ENCODE measurements around the gene DISC1.
A peak's percentile ranks its signal among the peaks of the same experiment; 100 is the strongest.
"Not testable (repeated sequence)": the region's sequence is repeated elsewhere in the genome, so short reads cannot be mapped to it uniquely, and the experiment has no call there.

The DISC1 gene

GRCh38 chr1:231705806-231706760, 79.5 kb downstream of the DISC1 start:
- DNase-seq = peak; percentile 44

DNA sequence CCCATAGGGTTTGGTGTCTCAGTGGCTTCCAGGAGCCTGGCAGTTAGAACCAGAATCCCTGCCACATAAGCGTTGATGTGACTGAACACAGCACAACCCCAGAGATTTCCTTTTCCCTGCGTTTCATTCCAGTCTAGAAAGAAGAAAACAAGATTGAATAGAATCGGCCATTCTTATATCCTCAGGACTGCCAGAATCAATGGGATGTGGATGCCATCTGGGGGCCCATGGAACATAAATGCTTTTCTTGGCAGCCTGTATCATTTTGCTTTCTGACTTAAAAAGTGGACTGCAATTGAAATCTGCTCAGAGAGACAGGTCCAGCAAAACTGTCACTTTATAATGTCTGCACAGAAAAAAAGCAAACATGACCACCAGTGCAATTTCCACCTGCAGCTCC, 80.3 kb downstream of the DISC1 start:
- no peak for DNase-seq

DNA sequence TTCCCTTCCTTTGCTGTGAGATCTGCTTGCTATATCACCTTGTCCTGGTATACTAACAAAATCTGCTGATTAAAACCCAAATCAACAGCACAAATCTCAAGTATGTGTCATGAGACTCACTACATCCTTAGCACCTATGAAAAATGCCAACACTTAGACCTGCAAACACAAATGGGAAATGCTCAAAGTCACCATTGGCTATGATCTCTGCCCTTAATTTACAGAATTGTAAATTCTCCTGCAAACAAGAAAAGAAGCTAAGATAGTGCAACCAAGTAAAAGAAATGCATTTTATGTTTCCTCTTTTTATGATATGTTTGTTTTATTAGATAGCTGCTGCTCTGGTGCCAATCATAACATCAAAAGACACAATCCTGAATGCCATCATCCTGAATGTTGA, 80.8 kb downstream of the DISC1 start:
- no peak for DNase-seq

GRCh38 chr1:231708394-231708793, 81.8 kb downstream of the DISC1 start:
- DNase-seq = no peak

GRCh38 chr1:231714440-231714839, 87.8 kb downstream of the DISC1 start:
- no peak for DNase-seq

- DNase-seq = no peak
Measured at GRCh38 chr1:231715816-231716722, 89.5 kb downstream of the DISC1 start.

DNA sequence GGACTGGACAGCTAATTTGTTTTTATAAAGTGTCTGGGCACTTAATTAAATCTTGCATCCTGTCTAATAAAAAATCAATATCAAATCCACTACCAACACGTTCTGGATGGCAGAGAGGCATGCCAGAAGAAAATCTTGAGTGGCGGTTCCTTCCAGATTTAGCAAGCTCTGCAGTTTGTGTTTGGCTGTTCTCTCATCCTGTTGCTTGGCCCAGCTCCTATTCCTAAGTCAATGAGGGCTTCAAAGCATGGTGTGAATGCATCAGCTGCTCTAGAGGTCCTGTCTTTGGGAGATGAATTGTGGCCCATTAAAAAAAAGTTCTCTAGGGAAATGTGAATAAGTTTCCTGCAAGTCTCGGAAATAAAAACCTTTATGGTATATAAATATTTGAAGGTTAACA, 90.3 kb downstream of the DISC1 start:
- no peak for DNase-seq

DNA sequence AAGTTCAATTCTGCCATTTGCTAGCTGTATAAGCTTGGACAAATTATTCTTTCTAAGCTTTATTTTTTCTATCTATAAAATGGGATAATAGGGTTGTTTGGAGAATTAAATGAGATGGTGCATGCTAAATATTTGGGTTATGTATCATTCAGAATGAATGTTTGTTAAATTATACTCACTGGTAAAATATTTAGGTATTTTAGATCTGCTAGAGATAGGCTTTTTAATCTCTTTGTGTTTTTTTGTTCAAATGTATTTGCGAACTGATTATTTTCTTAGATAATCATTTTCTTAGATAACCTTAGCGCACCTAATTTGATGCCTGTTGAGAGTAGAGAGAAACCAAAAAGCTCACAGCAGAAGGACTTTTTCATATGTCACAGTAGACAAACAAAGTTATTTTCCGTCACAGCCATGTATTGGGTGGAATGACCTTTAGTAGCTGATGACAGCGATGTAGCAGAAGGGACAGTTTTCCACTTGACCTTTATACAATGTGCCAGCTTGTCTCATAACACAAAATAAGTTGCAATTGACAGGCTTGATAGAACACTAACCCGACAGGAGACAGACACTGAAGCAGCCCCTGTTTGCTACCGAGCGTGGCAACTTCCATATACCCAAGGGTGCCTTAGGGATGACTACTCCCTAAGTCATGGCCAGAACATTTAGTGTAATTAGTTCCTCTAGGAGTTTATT, 93.0 kb downstream of the DISC1 start:
- DNase-seq = no peak

- DNase-seq = no peak
Measured at GRCh38 chr1:231720652-231721325, 94.2 kb downstream of the DISC1 start.

GRCh38 chr1:231721436-231721835, 94.8 kb downstream of the DISC1 start:
- peak; percentile 30 for DNase-seq

GRCh38 chr1:231722356-231722755, 95.8 kb downstream of the DISC1 start:
- no peak for DNase-seq

- no peak for DNase-seq
Measured at GRCh38 chr1:231723146-231723545, 96.6 kb downstream of the DISC1 start.

- DNase-seq = no peak
Measured at GRCh38 chr1:231724041-231724440, 97.5 kb downstream of the DISC1 start.

GRCh38 chr1:231724876-231725647, 98.5 kb downstream of the DISC1 start:
- peak; percentile 59 for DNase-seq

GRCh38 chr1:231727171-231727570, 100.6 kb downstream of the DISC1 start:
- DNase-seq = no peak

DNA sequence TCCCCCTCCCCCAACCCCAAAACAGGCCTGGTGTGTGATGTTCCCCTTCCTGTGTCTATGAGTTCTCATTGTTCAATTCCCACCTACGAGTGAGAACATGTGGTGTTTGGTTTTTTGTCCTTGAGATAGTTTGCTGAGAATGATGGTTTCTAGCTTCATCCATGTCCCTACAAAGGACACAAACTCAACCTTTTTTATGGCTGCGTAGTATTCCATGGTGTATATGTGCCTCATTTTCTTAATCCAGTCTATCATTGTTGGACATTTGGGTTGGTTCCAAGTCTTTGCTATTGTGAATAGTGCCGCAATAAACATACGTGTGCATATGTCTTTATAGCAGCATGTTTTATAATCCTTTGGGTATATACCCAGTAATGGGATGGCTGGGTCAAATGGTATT, 102.4 kb downstream of the DISC1 start:
- DNase-seq = not testable (repeated sequence)

GRCh38 chr1:231729544-231729943, 103.0 kb downstream of the DISC1 start:
- DNase-seq = peak; percentile 35

DNA sequence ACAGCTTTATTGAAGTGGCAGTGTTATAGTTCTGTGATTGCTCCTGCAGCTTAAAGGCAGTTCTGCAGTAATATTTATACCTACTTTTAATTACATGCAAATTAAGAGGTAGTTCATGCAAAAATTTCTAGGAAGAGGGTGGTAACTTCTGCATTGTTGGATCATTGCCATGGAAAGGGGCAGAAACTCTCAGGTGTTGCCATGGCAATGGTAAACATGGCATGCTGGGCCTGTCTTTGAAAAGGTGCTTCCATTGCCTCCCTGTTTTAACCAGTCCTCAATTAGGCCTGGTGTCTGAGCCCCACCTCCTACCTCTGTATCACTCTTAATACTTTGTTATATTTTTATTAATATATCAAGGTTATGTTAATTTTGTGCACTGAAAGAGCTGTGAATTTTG, 104.7 kb downstream of the DISC1 start:
- no peak for DNase-seq

DNA sequence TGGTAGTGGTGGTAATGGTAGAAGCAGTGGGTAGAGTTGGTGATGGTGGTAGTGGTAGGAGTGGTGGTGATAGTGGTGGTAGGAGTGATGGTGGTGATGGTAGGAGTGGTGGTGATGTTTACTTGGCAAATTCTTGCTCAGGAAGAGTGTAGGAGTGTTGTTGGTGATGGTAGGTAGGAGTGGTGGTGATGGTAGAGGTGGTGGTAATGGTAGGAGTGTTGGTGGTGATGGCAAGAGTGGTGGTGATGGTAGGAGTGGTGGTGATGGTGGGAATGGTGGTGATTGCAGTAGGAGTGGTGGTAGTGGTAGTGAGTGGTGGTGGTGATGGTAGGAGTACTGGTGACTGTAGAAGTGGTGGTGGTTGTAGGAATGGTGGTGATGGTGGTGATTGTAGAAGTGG, 106.5 kb downstream of the DISC1 start:
- DNase-seq = no peak

DNA sequence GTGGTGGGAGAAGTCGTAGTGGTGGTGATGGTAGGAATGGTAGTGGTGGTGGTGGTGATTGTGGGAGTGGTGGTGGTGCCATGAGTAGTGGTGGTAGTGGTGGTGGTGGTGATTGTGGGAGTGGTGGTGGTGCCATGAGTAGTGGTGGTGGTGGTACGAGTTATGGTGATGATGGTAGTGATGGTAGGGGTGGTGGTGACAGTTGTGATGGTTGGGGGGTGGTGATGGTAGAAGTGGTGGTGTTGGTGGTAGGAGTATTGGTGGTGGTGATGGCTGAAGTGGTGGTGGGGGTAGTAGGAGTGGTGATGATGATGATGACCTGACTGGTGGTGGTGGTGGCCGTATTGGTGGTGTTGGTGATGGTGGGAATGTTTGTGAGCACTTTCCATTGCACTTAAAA, 107.1 kb downstream of the DISC1 start:
- DNase-seq = no peak

- no peak for DNase-seq
Measured at GRCh38 chr1:231734417-231734816, 107.8 kb downstream of the DISC1 start.

- no peak for DNase-seq
Measured at GRCh38 chr1:231735411-231735810, 108.8 kb downstream of the DISC1 start.

Data from eye (tissue), 1 donor.